SK-N-SH (cell line): ENCODE measurements around the gene EDDM13. TPM values are rescaled to one million over a fixed set of nuclear protein-coding genes. Genes with fewer than 3 reads are reported as not detected.
A peak's percentile ranks its signal among the peaks of the same experiment; 100 is the strongest.

Experiments
- CTCF ChIA-PET: fragments of 300-600, 350-600 bp; formaldehyde crosslinking; extraction: SDS; loops from one replicate; lab custom pipeline; 2021; lab: Yijun Ruan, JAX
- POLR2A ChIA-PET: fragments of 350-600 bp; sonication (Branson Sonifier 250); formaldehyde crosslinking; extraction: SDS; loops from one replicate; lab custom pipeline; 2020; ENCODE audit warnings: antibody characterized with exemption, inconsistent platforms; lab: Yijun Ruan, JAX
- DNase-seq: peaks from one replicate; pipeline ENCODE4 v3.0.0; 2012
- H2AFZ ChIP-seq: fragments of 200-600 bp; sonication (generic); 2 replicates; pipeline ENCODE4 v1.8.1; 2016; ENCODE audit warnings: antibody characterized with exemption, mild to moderate bottlenecking, low read depth
- H3F3A ChIP-seq: fragments of 200-600 bp; sonication (generic); replicated peaks from 2 replicates; pipeline ENCODE3; 2016; ENCODE audit warnings: antibody characterized with exemption, mild to moderate bottlenecking; ENCODE audit not compliant: insufficient read depth
- H3K27ac ChIP-seq, 2 experiments: fragments of 200-500 bp in 1 of 2; fragments of 200-600 bp in 1 of 2; sonication (Bioruptor generic) in 1 of 2; sonication (generic), shearing (Covaris generic) in 1 of 2; 2 replicates each; pipeline versions ENCODE4 v1.5.1 to v1.6.1; 2014 to 2016; ENCODE audit warnings: low read depth in 2 of 2, inconsistent platforms in 1 of 2, low read length in 1 of 2, mild to moderate bottlenecking in 1 of 2, mixed read lengths in 1 of 2
- H3K27me3 ChIP-seq: fragments of 200-600 bp; sonication (generic), shearing (Covaris generic); 2 replicates; pipeline ENCODE4 v1.6.1; 2016; ENCODE audit warnings: mixed run types; ENCODE audit not compliant: insufficient read depth
- H3K36me3 ChIP-seq, 2 experiments: fragments of 200-500 bp in 1 of 2; fragments of 200-600 bp in 1 of 2; sonication (Bioruptor generic) in 1 of 2; sonication (generic) in 1 of 2; replicated peaks in 1 of 2; 2 replicates each; pipeline versions ENCODE3 to v1.5.1; 2014 to 2016; ENCODE audit warnings: low read length in 1 of 2, mild to moderate bottlenecking in 1 of 2; ENCODE audit not compliant: insufficient read depth in 2 of 2, control insufficient read depth in 1 of 2
- H3K4me1 ChIP-seq, 2 experiments: fragments of 200-500 bp in 1 of 2; fragments of 200-600 bp in 1 of 2; sonication (Bioruptor generic) in 1 of 2; sonication (generic), shearing (Covaris generic) in 1 of 2; 2 replicates each; pipeline versions ENCODE4 v1.5.1 to v1.6.1; 2014 to 2016; ENCODE audit warnings: low read depth in 1 of 2, low read length in 1 of 2, mixed run types in 1 of 2; ENCODE audit not compliant: insufficient read depth in 2 of 2, control insufficient read depth in 1 of 2
- H3K4me2 ChIP-seq: fragments of 200-600 bp; sonication (generic), shearing (Covaris generic); 2 replicates; pipeline ENCODE4 v1.6.1; 2017; ENCODE audit warnings: mixed run types
- H3K4me3 ChIP-seq, 2 experiments: fragments of 200-500 bp in 1 of 2; fragments of 200-600 bp in 1 of 2; sonication (Bioruptor generic) in 1 of 2; sonication (generic), shearing (Covaris generic) in 1 of 2; 2 replicates each; pipeline versions ENCODE4 v1.5.1 to v1.8.1; 2014 to 2016; ENCODE audit warnings: low read depth in 2 of 2, inconsistent platforms in 1 of 2, low read length in 1 of 2, mild to moderate bottlenecking in 1 of 2, mixed read lengths in 1 of 2, moderate library complexity in 1 of 2
- H3K79me2 ChIP-seq: fragments of 200-600 bp; sonication (generic); 2 replicates; pipeline ENCODE4 v1.8.1; 2017; ENCODE audit warnings: mild to moderate bottlenecking; ENCODE audit not compliant: insufficient read depth
- H3K9ac ChIP-seq: fragments of 200-600 bp; sonication (generic); 2 replicates; pipeline ENCODE4 v1.6.1; 2017; ENCODE audit warnings: mixed run types
- H3K9me2 ChIP-seq: fragments of 200-600 bp; sonication (generic); 2 replicates; pipeline ENCODE4 v1.6.1; 2017; ENCODE audit warnings: mixed run types
- H3K9me3 ChIP-seq: fragments of 200-600 bp; sonication (generic); 2 replicates; pipeline ENCODE4 v1.6.1; 2017; ENCODE audit warnings: mixed run types, mild to moderate bottlenecking, moderate library complexity
- H4K20me1 ChIP-seq: fragments of 200-600 bp; sonication (generic); 2 replicates; pipeline ENCODE4 v1.6.1; 2017; ENCODE audit warnings: mild to moderate bottlenecking, mixed run types; ENCODE audit not compliant: insufficient read depth
- CTCF ChIP-seq: fragments of 200-600 bp; sonication (generic); IDR thresholded peaks from 2 replicates; pipeline ENCODE4 v1.6.1; 2017; ENCODE audit warnings: antibody characterized with exemption, mild to moderate bottlenecking, moderate library complexity
- ELF1 ChIP-seq: IDR thresholded peaks from 2 replicates; pipeline ENCODE4 v1.4.0; 2012
- EP300 ChIP-seq, 2 experiments: IDR thresholded peaks; 2 replicates each; pipeline versions ENCODE4 v1.4.0 to v1.6.1; 2012; ENCODE audit warnings: borderline replicate concordance in 1 of 2, low read depth in 1 of 2, low read length in 1 of 2
- FOSL2 ChIP-seq: IDR thresholded peaks from 2 replicates; pipeline ENCODE4 v1.4.0; 2012; ENCODE audit warnings: low read depth, mild to moderate bottlenecking, moderate library complexity, borderline replicate concordance
- FOXM1 ChIP-seq: IDR thresholded peaks from 2 replicates; pipeline ENCODE4 v1.4.0; 2012; ENCODE audit warnings: low read depth, mild to moderate bottlenecking
- GABPA ChIP-seq: IDR thresholded peaks from 2 replicates; pipeline ENCODE4 v1.4.0; 2012; ENCODE audit warnings: low read depth, mild to moderate bottlenecking
- GATA2 ChIP-seq: sonication (generic); formaldehyde crosslinking; IDR thresholded peaks from 2 replicates; pipeline ENCODE4 v1.5.0; 2020; ENCODE audit warnings: mild to moderate bottlenecking, missing genetic modification reagents
- JUND ChIP-seq: IDR thresholded peaks from 2 replicates; pipeline ENCODE4 v1.4.0; 2012
- MAX ChIP-seq: IDR thresholded peaks from 2 replicates; pipeline ENCODE4 v1.4.0; 2012; ENCODE audit warnings: low read depth
- MEF2A ChIP-seq: IDR thresholded peaks from 2 replicates; pipeline ENCODE4 v1.4.0; 2012; ENCODE audit warnings: low read depth, borderline replicate concordance
- MXI1 ChIP-seq: IDR thresholded peaks from 2 replicates; pipeline ENCODE4 v1.6.1; 2012; ENCODE audit warnings: mild to moderate bottlenecking, low read depth, low read length, improper control_type of control experiment
- PBX3 ChIP-seq: IDR thresholded peaks from 2 replicates; pipeline ENCODE4; 2012
- POLR2AphosphoS5 ChIP-seq: IDR thresholded peaks from 2 replicates; pipeline ENCODE4 v1.6.1; 2012; ENCODE audit warnings: low read depth, low read length
- RAD21 ChIP-seq: IDR thresholded peaks from 2 replicates; pipeline ENCODE4 v1.6.1; 2012; ENCODE audit warnings: mild to moderate bottlenecking, low read length
- REST ChIP-seq: IDR thresholded peaks from 2 replicates; pipeline ENCODE4 v1.6.1; 2012; ENCODE audit warnings: mild to moderate bottlenecking, low read depth, low read length, moderate library complexity
- RFX5 ChIP-seq: IDR thresholded peaks from 2 replicates; pipeline ENCODE4 v1.6.1; 2012; ENCODE audit warnings: mild to moderate bottlenecking, improper control_type of control experiment, low read length
- SIN3A ChIP-seq: IDR thresholded peaks from 2 replicates; pipeline ENCODE4 v1.6.1; 2012; ENCODE audit warnings: low read depth, mild to moderate bottlenecking, low read length, moderate library complexity, borderline replicate concordance
- SMC3 ChIP-seq: IDR thresholded peaks from 2 replicates; pipeline ENCODE4 v1.6.1; 2012; ENCODE audit warnings: low read depth, low read length, improper control_type of control experiment
- TEAD4 ChIP-seq: IDR thresholded peaks from 2 replicates; pipeline ENCODE4 v1.4.0; 2012; ENCODE audit warnings: mild to moderate bottlenecking, borderline replicate concordance; ENCODE audit not compliant: insufficient read depth
- USF1 ChIP-seq: IDR thresholded peaks from 2 replicates; pipeline ENCODE4 v1.4.0; 2012; ENCODE audit warnings: low read depth, borderline replicate concordance
- YY1 ChIP-seq: IDR thresholded peaks from 2 replicates; pipeline ENCODE4 v1.4.0; 2012; ENCODE audit warnings: low read depth, mild to moderate bottlenecking
- ZBTB33 ChIP-seq: IDR thresholded peaks from 2 replicates; pipeline ENCODE4 v1.4.0; 2012; ENCODE audit warnings: low read depth, borderline replicate concordance
- WGBS: methylation state at CpG from one replicate; pipeline ENCODE4 v1.1.6; 2017; ENCODE audit warnings: low lambda C conversion rate; 5-methylcytosine and 5-hydroxymethylcytosine counted together
- polyA plus RNA-seq, 3 experiments: library from polyadenylated mRNA; depleted of rRNA; stranded (reverse); fragments of >200 nt; gene quantifications; 2 replicates each; pipeline ENCODE4 v1.2.3, GENCODE V29; 2012

EDDM13 gene
- polyA plus RNA-seq, 1 of the 3 experiments (the other 2 are of a cell fraction) = not detected

- CTCF ChIA-PET = interaction anchor here (0.6 to 7.1 kb wide), 22 partner anchors 9 to 248 kb away, joined by 3 to 42 read pairs (median 4); partner anchors contain the start of gene EDDM13
- TF ChIP-seq MXI1 = no peak
- no peak for TF ChIP-seq FOXM1
- no peak for TF ChIP-seq POLR2AphosphoS5
- TF ChIP-seq CTCF = peak; percentile 76
- no peak for TF ChIP-seq RFX5
- no peak for TF ChIP-seq USF1
- no peak for TF ChIP-seq FOSL2
- no peak for TF ChIP-seq TEAD4
- peak; percentile 49 for TF ChIP-seq SMC3
- TF ChIP-seq GABPA = no peak
- no peak for TF ChIP-seq REST
- no peak for TF ChIP-seq MEF2A
- TF ChIP-seq ZBTB33 = no peak
- TF ChIP-seq JUND = no peak
- TF ChIP-seq PBX3 = no peak
- TF ChIP-seq YY1 = no peak
- TF ChIP-seq MAX = no peak
- TF ChIP-seq SIN3A = no peak
- no peak for TF ChIP-seq ELF1
- TF ChIP-seq EP300 (IDR thresholded peaks at IDR 0.05; ENCODE audit: borderline replicate concordance in 1 of 2, low read depth in 1 of 2, low read length in 1 of 2) = no peak
- TF ChIP-seq GATA2 (CRISPR knock-in tag) = no peak
- TF ChIP-seq RAD21 = peak; percentile 42
- H3K36me3 ChIP-seq = peaks cover 25 to 38% of the 10 kb centered on the region in 2 experiments
- H3K4me1 ChIP-seq = peaks cover 0 to 4% of the 10 kb centered on the region in 2 experiments; a peak in 2 of 4 replicates
- H3K27ac ChIP-seq = no peak overlapping the region
- no peaks in the 10 kb centered on the region for H3K9me2 ChIP-seq
- no peak overlapping the region; a peak in 1 of 4 replicates for H3K4me3 ChIP-seq
- H4K20me1 ChIP-seq = no peaks in the 10 kb centered on the region
- 84% methylated on average over 8 of the region's 11 CpGs for WGBS
- H3K9ac ChIP-seq = no peak overlapping the region
- no peaks in the 10 kb centered on the region for H3K27me3 ChIP-seq
- H3K4me2 ChIP-seq = no peak overlapping the region
- peaks cover 4% of the 10 kb centered on the region for H3F3A ChIP-seq
- no peaks in the 10 kb centered on the region for H3K9me3 ChIP-seq
- H3K79me2 ChIP-seq = peaks cover 8% of the 10 kb centered on the region
- POLR2A ChIA-PET = no interaction called here
- peak; percentile 80 for DNase-seq
- H2AFZ ChIP-seq = no peak overlapping the region
Measured at GRCh38 chr19:56309511-56310185, 37.1 kb downstream of the EDDM13 start.
